HG03558 (cell line): ENCODE results near the gene PRKAR1B.

Experiments
- ATAC-seq: cut with Tn5 transposase; IDR thresholded peaks from one replicate; pipeline ENCODE4 v1.9.1; 2021; ENCODE audit warnings: moderate number of reproducible peaks; ENCODE audit not compliant: unreplicated experiment; ENCODE audit errors: extremely low read depth

PRKAR1B gene

DNA sequence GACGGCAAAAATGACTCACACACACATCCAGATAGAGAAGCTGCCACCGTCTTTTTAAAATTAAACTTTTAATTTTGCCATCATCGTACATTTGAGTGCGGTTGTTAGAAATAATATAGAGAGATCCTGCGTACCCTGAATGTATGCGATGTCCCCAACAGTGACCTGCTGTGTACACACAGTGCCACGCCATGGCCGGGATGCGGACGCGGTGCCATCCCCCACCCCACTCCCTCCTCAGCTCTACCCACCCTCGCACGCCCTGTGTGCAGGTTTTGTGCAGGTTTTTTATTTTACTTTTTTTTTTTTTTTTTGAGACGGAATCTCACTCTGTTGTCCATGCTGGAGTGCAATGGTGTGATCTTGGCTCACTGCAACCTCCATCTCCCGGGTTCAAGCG lies 148.7 kb downstream of the PRKAR1B start:
- ATAC-seq: no peak

DNA sequence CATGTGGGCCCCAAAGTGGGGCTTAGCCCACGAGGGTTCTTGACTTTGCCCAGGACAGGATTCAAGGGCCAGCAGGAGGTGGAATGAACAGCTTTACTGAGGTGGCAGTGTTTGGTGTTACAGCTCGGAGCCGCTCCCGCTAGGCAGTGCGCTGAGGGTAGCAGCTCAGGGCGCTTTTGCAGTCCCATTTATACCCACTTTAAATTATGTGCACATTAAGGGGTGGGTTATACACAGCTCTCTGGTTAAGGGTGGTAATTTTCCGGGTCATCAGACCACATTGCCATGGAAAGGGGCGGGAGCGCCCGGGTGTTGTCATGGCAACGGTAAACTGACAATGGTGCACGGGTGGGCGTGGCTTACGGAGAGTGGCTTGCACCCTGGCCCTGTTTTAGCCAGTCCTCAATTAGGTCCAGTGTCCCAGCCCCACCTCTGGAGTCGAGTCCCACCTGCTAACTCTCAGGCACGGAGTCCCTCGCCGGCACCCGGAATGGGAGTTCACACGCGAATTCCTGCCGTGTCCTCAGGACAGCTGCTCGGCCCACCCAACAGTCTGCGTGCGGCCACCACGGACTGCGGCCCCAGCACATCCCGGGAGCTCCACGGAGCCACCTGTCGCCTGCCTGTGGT lies 149.2 kb downstream of the PRKAR1B start:
- no peak for ATAC-seq

- no peak for ATAC-seq
These were observed 149.8 kb downstream of the PRKAR1B start for GRCh38 chr7:577278-577665.

DNA sequence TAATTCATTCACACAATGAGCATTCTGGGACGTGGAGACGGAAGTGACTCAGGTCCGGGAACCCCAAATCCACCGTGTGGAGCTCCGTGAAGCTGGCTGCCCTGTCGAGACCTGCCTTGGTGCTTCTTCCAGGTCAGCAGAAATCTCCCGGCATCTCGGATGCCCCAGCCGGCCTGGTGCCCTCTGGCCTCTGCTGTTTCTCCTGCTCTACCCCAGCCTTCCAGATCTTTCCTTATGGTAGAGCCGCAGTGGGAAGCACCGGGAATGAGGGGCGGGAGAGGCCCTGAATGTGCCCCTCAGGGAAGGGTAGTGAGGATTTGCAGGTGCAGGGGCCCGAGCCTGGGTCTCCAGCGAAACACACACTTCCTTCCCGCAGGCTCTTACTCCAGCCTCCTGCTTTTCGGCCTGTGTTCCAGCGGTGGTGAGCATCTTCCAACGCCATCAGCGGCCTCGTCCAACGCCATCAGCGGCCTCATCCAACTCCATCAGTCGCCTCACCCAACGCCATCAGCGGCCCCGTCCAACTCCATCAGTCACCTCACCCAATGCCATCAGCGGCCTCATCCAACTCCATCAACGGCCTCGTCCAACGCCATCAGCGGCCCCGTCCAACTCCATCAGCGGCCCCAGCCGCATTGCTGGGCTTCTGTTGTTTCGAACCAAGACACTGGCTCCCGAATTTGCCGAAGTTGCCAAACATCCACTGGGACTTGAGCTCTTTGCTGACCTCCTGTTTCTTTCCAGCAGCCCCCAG lies 150.4 kb downstream of the PRKAR1B start:
- ATAC-seq: no peak

GRCh38 chr7:575425-576366 lies 151.4 kb downstream of the PRKAR1B start:
- ATAC-seq: no peak

GRCh38 chr7:574661-575395 lies 152.3 kb downstream of the PRKAR1B start:
- no peak for ATAC-seq

DNA sequence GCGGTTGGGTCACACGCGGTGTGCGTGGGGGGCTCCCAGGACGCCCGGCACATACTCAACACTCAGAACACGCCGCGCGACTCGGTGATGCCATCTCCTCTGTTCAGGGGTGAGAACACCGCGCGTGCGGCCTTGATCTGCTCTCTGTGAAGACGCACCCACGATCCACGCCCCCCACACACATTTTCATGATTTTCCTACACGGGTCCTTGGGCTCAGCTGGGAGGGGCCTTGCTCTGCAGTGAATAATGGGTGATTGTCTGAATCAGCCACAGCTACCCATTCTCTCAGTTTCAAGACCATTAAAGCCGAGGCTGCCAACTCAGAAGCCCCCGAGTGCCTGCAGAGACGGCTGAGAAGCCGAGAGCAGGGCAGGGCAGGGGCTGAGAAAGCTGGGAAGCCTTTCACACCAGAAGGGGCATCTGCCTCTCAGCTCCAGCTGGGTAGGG lies 153.1 kb downstream of the PRKAR1B start:
- no peak for ATAC-seq

DNA sequence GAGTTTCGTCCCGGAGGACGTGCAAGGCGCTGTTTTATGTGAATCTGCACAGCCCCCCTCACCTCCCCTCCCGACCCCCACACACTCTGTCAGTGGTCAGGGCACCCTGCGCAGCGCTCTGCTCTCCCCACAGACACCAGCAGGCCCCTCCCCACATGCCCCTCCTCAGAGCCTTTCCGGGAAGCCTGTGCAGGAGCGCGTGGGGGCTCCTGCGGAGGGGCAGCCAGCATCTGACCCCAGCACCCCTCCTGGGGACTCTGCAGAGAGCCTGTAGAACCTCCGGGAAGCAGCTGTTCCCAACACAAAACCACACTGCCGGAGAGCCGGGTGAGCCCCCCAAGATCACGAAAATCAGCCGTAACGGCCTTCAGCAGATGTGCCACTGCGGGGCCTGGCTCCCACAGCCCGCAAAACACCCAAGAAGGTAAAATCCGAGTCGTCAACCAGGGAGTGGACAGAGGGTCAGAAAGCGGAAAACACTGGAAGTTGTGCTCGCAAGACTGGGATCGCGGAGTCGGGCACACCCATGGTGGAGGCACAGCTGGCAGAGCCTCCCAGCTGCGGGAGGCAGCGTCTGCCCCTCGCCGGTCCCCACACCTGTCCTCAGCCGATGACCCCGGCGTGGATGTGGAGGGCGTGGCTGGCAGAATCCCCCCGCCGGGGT lies 153.7 kb downstream of the PRKAR1B start:
- ATAC-seq: no peak

GRCh38 chr7:572416-573268 lies 154.4 kb downstream of the PRKAR1B start:
- ATAC-seq: no peak

DNA sequence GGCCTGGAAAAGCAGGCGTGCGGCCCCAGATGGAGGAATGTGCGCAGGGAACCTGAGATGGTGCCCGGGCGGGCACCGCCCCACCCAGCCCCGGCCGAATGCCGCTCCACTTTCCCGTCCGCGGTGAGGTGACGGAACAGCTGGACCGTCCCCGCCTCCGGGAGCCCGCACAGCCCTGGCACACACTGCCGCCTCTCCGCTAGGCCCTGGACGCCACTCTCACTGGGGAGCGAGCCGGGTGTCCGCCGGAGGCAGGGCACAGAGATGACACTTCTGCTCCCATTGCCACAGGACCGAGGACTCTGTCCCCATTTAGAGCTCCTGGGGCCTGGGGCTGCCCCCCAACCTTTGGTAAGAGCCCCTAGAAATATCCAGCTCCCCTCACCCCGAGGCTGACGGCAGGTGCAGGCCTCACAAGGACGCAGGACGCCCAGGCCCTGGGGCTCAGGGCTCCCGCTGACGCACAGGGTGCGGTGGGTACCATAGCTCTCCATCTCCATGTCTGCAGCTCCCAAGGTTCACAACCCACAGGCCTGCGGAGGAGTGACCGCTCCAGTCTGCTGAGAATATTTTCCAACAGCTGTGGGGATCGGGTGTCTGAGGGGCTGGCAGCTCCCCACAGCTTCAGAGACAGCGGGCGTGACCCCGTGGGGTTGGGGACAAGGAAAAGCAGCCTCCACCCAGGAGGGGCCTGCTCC lies 155.2 kb downstream of the PRKAR1B start:
- no peak for ATAC-seq

- no peak for ATAC-seq
These were observed 155.9 kb downstream of the PRKAR1B start for GRCh38 chr7:571096-571717.

DNA sequence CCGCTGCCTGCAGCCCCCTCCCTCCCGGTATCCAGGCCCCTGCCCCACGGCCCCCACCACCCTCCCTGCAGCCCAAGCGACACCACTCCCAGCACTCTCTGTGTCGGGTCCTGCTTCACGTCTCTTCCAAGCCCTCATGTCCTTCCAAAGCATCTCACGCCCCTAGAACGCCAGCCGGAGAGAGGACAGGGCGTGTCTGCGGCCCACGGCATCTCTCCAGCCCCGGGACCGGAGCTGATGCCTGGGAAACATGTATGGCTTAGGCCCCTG lies 156.3 kb downstream of the PRKAR1B start:
- no peak for ATAC-seq

- ATAC-seq: no peak
These were observed 156.9 kb downstream of the PRKAR1B start for GRCh38 chr7:569996-570800.

GRCh38 chr7:569071-569855 lies 157.8 kb downstream of the PRKAR1B start:
- ATAC-seq: no peak

DNA sequence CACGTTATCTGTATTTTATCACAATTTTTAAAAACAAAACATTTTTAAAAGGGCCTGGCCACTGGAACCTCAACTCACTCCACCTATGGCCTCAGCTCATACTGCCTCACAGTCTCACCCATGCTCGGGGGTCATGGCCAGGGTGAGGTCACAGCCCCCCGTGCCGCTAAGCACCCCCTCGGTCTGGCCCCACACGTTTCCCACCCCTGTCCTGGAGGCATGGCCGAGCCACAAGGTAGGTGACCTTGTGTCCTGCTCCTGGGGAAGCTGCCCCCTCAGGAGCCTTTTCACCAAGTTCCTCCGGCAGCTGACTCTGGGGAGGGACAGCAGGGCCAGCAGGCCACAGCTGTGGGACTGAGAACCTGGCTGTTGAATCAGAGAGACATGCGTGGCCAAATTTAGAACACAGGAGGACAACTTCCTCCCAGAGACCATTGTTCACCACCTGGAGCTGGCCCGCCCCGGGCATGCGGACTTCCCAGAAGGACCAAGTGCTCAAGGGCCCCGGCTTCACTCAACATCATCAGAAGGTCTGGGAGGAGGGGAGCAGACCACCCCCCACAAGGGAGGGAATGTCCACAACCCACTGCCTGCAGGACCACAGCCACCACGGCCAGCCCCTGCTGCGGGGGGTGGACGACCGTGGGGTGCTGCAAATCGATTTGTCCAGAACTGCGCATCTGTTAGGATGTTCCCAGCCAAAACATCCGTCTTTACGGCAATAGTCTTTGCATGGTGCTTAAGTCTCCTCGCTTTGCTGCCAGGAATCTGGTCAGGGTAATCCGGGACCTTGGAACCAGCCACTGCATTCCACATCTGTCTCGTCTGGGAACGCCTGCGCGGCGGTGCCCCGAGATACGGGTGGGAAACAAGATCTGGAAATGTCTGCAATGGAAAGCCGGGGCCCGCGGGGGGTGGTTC lies 158.8 kb downstream of the PRKAR1B start:
- ATAC-seq: no peak
